Measurements from ENCODE around the gene EIF4G3.

DNA sequence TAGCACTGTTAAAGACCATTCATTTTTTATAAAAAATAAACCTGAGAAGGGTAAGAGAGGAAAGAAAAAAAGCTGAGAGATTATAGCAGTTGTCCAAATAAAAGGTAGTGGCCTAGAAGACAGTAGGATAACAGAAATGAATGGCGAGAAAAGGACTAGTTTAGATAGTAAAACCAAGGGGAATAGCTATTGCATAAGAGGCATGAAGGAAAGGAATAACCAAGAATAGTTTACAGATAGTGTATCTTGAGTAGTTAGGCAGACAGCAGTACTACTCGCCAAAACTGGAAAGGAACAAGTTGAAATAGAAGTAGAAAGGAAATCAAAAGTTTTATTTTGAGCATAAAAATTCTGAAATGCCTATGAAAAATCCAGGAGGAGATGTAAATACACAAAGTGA is 70.5 kb downstream of the EIF4G3 start:
- TF ChIP-seq TAF1 (IDR thresholded peaks at IDR 0.05; ENCODE audit: borderline replicate concordance, low read depth, low read length) (no peak), POLR2A (IDR thresholded peaks at IDR 0.05; ENCODE audit: low read depth, low read length) (no peak), POLR2AphosphoS5 (IDR thresholded peaks at IDR 0.05; ENCODE audit: low read depth, low read length) (no peak)
